Measurements from ENCODE around the gene MAP6. TPM values are rescaled to one million over a fixed set of nuclear protein-coding genes. Genes with fewer than 3 reads are reported as not detected.

The MAP6 gene
- total and polyA plus RNA-seq, 2 experiments from 2014 or later = 0.31 to 1.2 TPM

- Histone ChIP-seq H3K4me3 (peak overlapping the region; percentile 98), H3K27ac (ENCODE audit: low read depth) (peak overlapping the region; percentile 96), H3K27me3 (ENCODE audit: insufficient read depth) (no peaks in the 10 kb centered on the region), H3K36me3 (ENCODE audit: insufficient read depth) (peaks cover 19% of the 10 kb centered on the region; the same call in 1 of the 2 replicates), H3K9me2 (ENCODE audit: insufficient read depth) (no peaks in the 10 kb centered on the region), H4K20me1 (replicated peaks; ENCODE audit: insufficient read depth) (peaks cover 33% of the 10 kb centered on the region), H3K4me1 (ENCODE audit: insufficient read depth) (peaks cover 53% of the 10 kb centered on the region), H3F3A (replicated peaks; ENCODE audit: low read depth) (peaks cover 22% of the 10 kb centered on the region), H3K79me2 (replicated peaks; ENCODE audit: insufficient read depth) (peaks cover 70% of the 10 kb centered on the region), H3K4me2 (peak overlapping the region; percentile 86), H2AFZ (no peak overlapping the region)
- 0 out of 3 replicates have a peak, but pooled peaks have one; percentile 0 for ATAC-seq
- Mint-ChIP-seq H3K4me1 (peaks cover 57% of the 10 kb centered on the region), H3K4me3 (peak overlapping the region; percentile 97), H3K27ac (peak overlapping the region; percentile 99), H3K9me3 (no peaks in the 10 kb centered on the region), H3K27me3 (ENCODE audit: insufficient read depth, low read depth, poor library complexity) (peaks cover 39% of the 10 kb centered on the region), H3K36me3 (ENCODE audit: low read depth) (peaks cover 57% of the 10 kb centered on the region)
- no peak for TF ChIP-seq EZH2 (IDR thresholded peaks at IDR 0.05; ENCODE audit: low read depth, unreplicated experiment)
- no peak for TF ChIP-seq STAT1 (IDR thresholded peaks at IDR 0.05; ENCODE audit: unreplicated experiment)
- no peak for TF ChIP-seq ETS1 (IDR thresholded peaks at IDR 0.05)
- TF ChIP-seq NANOG (IDR thresholded peaks at IDR 0.05; ENCODE audit: borderline replicate concordance) = no peak
- TF ChIP-seq ZNF462 (CRISPR knock-in tag; IDR thresholded peaks at IDR 0.05) = no peak
- no peak for TF ChIP-seq POLR2AphosphoS5 (IDR thresholded peaks at IDR 0.05; ENCODE audit: low read depth)
- TF ChIP-seq ZNF331 (CRISPR knock-in tag; IDR thresholded peaks at IDR 0.05; ENCODE audit: low read depth) = no peak
- TF ChIP-seq REST (IDR thresholded peaks at IDR 0.05; ENCODE audit: unreplicated experiment) = no peak
- no peak for TF ChIP-seq ZNF114 (CRISPR knock-in tag; IDR thresholded peaks at IDR 0.05)
- no peak for TF ChIP-seq JUNB (IDR thresholded peaks at IDR 0.05; ENCODE audit: unreplicated experiment)
- DNase-seq (ENCODE audit: low spot score) = no peak
Observed at GRCh38 chr11:75563501-75563977, 105.3 kb downstream of the MAP6 start.
